ENCODE results near the gene ZNF729.
"Not testable (repeated sequence)": the region's sequence is repeated elsewhere in the genome, so short reads cannot be mapped to it uniquely, and the experiment has no call there.

DNA sequence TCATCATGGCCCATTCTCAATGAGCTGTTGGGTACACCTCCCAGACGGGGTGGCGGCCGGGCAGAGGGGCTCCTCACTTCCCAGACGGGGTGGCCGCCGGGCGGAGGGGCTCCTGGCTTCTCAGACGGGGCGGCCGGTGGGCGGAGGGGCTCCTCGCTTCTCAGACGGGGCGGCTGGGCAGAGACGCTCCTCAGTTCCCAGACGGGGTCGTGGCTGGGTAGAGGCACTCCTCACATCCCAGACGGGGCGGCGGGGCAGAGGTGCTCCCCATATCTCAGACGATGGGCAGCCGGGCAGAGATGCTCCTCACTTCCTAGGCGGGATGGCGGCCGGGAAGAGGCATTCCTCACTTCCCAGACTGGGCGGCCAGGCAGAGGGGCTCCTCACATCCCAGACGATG is 35.3 kb downstream of the ZNF729 start:
- not testable (repeated sequence) for TF ChIP-seq POLR2A, CTCF (IDR thresholded peaks at IDR 0.05)

All from heart left ventricle (tissue), 13 donors.